Measurements from ENCODE around the gene CEP104. TPM values are rescaled to one million over a fixed set of nuclear protein-coding genes. Genes with fewer than 3 reads are reported as not detected.

Gene CEP104
- total RNA-seq, 1 donor from 2014 or later: 64.1 TPM

GRCh38 chr1:3894626-3895278 is 37.7 kb upstream of the CEP104 start:
- DNase-seq (ENCODE audit: low spot score): no peak

- no peak for DNase-seq (ENCODE audit: low spot score)
Measured at GRCh38 chr1:3893190-3893589, 36.2 kb upstream of the CEP104 start.

GRCh38 chr1:3892748-3893147 is 35.7 kb upstream of the CEP104 start:
- DNase-seq (ENCODE audit: low spot score): no peak

DNA sequence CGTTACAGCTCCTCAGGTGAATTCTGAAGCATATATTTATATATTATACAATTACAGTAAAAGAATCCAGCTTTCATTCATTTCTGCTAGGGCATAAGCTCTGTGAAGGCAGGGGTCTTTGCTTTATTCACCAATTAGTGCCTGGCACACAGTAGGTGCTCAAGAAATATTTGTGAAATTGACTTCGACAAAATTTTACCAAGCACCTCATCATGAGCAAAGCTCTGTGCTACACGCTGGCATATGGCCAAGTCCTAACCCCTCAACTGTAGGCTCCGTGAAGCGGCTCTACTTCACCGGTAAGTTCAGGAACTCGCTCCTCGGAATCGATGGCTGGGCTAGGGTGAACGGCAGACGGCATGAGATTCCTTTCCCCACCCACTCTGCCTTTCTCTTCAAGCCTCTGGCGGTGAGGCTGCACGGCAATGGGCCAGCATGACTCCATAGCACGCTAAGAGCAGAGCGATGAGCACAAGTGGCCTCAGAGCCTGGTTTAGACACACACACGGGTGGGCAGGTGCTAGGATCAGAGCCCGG is 34.4 kb upstream of the CEP104 start:
- DNase-seq (ENCODE audit: low spot score): no peak

- DNase-seq (ENCODE audit: low spot score): no peak
Measured at GRCh38 chr1:3890389-3891328, 33.6 kb upstream of the CEP104 start.

GRCh38 chr1:3889936-3890335 is 32.9 kb upstream of the CEP104 start:
- DNase-seq (ENCODE audit: low spot score): no peak

GRCh38 chr1:3888301-3888700 is 31.3 kb upstream of the CEP104 start:
- DNase-seq (ENCODE audit: low spot score): no peak

DNA sequence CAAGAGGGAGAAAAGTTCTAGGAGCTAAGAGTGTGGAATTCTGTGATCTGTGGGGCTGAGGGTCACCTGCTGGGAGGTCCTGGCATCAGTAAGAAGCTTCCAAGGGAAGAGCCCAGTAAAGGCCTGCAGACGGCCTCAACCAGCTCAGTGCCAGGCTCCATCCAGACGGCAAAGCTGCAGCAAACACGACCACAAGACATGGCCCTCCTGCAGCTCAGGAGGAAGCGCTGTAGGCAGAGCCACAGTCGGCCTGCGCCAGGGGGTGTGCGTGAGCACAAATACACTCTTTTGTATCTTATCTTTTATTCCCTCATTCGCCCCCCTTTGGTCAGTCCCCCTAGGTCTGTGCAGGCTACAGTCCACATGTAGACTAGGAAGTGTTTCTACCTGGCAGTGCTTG is 29.7 kb upstream of the CEP104 start:
- DNase-seq (ENCODE audit: low spot score): no peak

DNA sequence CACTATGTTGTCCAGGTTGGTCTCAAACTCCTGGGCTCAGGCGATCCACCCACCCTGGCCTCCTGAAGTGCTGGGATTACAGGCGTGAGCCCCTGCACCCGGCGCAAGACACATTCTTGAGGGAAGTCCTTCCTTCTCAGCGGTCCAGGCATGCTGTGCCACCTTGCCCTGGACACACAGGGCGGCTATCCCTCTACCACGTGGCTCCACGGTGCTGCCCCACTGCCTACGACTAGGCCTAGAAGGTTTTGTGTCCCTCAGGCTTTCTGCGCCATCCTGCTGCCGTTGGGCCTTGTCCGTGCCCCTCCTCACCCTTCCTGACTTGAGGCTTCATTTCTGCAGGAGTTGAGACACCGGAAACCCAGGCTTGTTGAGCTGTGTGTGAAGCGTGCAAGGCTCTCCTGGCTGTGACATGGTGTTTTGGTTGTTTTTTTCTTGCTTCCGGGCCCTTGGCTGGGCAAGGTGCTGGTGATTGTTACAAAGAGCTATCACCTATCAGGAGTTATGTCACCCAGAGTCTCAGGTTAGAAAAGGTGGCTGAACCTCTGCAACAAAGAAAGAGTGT is 29.2 kb upstream of the CEP104 start:
- DNase-seq (ENCODE audit: low spot score): no peak

- DNase-seq (ENCODE audit: low spot score): no peak
Measured at GRCh38 chr1:3885611-3886010, 28.6 kb upstream of the CEP104 start.

DNA sequence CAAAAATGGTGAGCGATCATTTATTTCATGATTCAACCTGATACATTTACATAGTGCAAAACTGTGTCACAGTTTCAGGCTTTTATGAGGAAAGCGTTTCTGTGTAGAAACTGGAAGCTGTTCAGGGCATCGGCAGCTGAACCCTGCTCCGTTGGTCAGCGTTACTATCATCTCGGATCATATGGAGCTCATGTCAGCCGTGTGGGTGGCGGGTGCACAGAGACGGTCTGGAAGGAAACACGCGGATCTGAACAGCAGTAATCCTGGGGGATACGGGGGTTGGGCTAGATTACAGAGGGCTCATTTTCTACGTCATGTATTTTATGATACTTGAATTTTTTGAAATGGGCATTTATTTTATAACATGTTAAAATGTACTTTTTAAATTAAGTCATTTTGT is 28.0 kb upstream of the CEP104 start:
- DNase-seq (ENCODE audit: low spot score): no peak

DNA sequence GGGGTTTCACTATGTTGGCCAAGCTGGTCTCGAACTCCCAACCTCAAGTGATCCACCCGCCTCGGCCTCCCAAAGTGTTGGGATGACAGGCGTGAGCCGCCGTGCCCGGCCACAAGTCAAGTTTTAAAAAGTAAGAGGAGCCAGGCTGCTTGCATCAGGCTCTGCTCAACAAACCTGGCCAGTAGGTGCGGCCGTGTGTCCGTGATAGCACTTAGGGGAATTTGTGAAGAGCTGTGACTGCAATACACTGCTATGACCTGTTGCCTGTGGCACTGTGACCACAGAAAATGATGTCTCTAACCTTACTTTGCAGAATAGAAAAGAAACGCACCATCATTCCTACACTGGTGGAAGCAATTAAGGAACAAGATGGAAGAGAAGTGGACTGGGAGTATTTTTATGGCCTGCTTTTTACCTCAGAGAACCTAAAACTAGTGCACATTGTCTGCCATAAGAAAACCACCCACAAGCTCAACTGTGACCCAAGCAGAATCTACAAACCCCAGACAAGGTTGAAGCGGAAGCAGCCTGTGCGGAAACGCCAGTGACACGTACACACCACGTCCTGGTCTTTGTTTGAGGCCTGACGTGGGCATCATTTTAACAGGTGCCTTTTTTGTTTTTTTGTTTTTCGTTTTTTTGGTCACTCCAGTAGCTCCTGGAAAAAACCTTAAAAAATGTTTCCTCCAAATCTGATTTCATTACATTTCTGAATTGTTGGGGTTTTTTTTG is 26.3 kb upstream of the CEP104 start:
- DNase-seq (ENCODE audit: low spot score): no peak

- no peak for DNase-seq (ENCODE audit: low spot score)
Measured at GRCh38 chr1:3881193-3881480, 24.1 kb upstream of the CEP104 start.

- DNase-seq (ENCODE audit: low spot score): no peak
Measured at GRCh38 chr1:3880429-3881192, 23.6 kb upstream of the CEP104 start.

DNA sequence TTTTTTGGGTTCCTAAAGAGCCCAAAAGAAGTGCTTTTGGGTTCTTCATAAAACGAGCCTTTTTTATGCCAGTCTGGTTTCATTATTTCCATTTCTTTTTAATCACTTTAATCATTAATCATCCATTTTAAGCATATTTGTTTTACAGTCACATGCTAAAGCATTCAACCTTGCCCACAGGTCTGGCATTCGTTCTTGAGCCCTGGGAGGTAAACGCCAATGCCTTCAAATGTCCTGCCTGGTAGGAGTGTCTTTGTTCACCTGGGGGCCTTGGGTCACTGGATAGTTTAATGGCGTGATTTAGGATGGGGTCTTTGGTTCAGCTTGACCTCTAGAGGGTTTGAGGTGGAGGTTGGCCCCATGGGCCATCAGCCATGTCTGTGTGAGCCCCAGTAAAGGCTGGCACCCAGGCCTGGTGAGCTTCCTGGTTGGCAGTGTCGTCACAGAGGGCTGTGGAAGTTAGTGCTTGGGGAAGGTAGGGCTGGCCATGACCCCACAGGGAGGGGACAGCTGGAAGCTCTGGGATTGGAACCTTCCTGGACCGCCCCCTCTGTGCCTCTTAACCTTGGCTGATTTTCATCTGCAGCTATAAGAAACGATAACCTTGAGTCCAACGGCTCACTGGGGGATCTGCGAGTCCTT is 22.9 kb upstream of the CEP104 start:
- DNase-seq (ENCODE audit: low spot score): no peak

DNA sequence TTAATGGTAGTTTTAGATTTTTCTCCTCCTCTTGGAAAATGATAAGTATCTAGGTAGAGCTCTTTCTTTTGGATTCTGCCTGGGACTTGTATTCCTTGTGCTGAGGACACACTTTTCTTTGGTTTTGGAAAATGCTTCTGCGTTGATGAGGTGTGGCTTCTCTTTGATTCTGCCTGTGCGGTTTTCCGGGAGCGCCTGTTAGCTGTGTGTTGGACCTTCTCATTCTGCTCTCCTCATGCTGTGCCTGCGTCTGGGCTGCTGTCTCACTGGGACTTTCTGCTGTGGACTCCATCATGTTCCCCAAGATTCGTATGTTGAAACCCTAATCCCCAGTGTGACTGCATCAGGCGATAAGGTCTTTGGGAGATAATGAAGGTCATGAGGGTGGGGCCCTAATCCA is 22.1 kb upstream of the CEP104 start:
- DNase-seq (ENCODE audit: low spot score): no peak

GRCh38 chr1:3876716-3877115 is 19.7 kb upstream of the CEP104 start:
- DNase-seq (ENCODE audit: low spot score): no peak

- DNase-seq (ENCODE audit: low spot score): no peak
Measured at GRCh38 chr1:3874736-3875135, 17.7 kb upstream of the CEP104 start.

GRCh38 chr1:3872546-3872945 is 15.5 kb upstream of the CEP104 start:
- DNase-seq (ENCODE audit: low spot score): no peak

GRCh38 chr1:3871451-3871805 is 14.4 kb upstream of the CEP104 start:
- DNase-seq (ENCODE audit: low spot score): no peak

DNA sequence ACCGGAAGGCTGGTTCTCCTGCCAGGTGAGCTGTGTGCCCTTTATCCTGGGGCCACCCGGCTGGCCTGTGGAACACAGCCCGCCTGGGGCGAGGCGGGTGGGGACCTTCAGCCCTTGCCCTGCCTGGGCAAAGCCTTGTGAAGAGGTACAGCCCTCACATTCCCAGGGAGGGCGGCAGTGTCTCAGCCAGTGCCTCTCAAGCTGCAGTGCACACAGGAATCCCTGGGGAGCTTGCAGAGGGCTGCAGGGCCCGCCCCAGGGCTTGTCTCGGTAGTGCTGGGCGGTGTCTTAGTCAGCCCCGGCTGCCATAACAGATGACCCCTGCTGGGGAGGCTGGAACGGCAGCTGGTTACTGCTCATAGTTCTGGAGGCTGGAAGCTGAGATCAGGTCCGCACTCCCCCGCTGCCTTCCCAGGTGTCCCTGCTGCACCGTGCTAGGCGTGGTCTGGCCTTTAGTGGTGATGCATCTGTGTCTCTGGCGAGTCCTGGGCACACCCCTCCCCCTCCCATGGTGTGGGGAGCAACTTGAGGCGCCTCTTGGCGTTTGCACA is 12.8 kb upstream of the CEP104 start:
- no peak for DNase-seq (ENCODE audit: low spot score)
